Measurements from ENCODE around the gene METTL6. TPM values are rescaled to one million over a fixed set of nuclear protein-coding genes. Genes with fewer than 3 reads are reported as not detected.

METTL6 gene
- total RNA-seq, 1 donor from 2014 or later, result 13.0 TPM

DNA sequence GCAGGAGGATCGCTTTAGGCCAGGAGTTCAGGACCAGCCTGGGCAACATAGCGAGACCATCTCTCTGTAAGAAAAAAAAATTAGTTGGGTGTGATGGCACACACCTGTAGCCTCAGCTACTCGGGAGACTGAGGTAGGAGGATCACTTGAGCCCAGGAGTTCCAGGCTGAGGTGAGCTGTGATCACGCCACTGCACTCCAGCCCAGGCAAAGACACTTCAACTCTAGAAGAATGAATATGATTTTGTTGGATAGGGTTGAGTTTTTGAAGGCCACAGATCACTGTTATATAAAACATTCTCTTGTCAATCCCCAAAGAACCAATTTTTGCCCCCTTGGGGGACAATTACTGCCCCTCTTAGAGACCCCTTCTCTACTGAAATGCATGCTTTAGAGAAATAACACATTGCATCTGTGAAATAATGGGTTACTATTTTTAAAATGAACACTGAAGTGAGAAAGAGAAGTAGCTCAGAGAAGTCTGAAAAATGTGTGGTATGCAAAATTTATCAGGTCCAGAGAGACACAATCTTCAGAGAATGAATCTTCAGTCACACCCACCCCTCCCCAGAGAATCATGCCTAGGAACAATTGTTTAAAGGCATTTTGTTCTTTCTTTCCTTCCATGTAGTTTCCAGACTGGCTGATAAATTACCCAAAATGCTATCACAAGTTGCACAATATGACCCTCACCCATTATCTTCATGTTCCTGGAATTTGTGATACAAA lies 42.7 kb downstream of the METTL6 start:
- H3K4me3 ChIP-seq (ENCODE audit: low read depth, low read length), result no peak overlapping the region
- DNase-seq (ENCODE audit: low read depth), result no peak
- TF ChIP-seq, protein P1, sequence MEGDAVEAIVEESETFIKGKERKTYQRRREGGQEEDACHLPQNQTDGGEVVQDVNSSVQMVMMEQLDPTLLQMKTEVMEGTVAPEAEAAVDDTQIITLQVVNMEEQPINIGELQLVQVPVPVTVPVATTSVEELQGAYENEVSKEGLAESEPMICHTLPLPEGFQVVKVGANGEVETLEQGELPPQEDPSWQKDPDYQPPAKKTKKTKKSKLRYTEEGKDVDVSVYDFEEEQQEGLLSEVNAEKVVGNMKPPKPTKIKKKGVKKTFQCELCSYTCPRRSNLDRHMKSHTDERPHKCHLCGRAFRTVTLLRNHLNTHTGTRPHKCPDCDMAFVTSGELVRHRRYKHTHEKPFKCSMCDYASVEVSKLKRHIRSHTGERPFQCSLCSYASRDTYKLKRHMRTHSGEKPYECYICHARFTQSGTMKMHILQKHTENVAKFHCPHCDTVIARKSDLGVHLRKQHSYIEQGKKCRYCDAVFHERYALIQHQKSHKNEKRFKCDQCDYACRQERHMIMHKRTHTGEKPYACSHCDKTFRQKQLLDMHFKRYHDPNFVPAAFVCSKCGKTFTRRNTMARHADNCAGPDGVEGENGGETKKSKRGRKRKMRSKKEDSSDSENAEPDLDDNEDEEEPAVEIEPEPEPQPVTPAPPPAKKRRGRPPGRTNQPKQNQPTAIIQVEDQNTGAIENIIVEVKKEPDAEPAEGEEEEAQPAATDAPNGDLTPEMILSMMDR (conservative IDR thresholded peaks at IDR 0.05; ENCODE audit: low read depth, low read length), result no peak

- DNase-seq (ENCODE audit: low read depth), result no peak
- TF ChIP-seq, protein P1 (conservative IDR thresholded peaks at IDR 0.05; ENCODE audit: low read depth, low read length), result no peak
- no peak overlapping the region for H3K4me3 ChIP-seq (ENCODE audit: low read depth, low read length)
Observed at GRCh38 chr3:15382405-15382923, 44.9 kb downstream of the METTL6 start.

- H3K4me3 ChIP-seq (ENCODE audit: low read depth, low read length), result no peak overlapping the region
- DNase-seq (ENCODE audit: low read depth), result no peak
- TF ChIP-seq, protein P1 (conservative IDR thresholded peaks at IDR 0.05; ENCODE audit: low read depth, low read length), result no peak
Observed at GRCh38 chr3:15380980-15381890, 46.1 kb downstream of the METTL6 start.

GRCh38 chr3:15377961-15378791 lies 49.2 kb downstream of the METTL6 start:
- TF ChIP-seq, protein P1 (conservative IDR thresholded peaks at IDR 0.05; ENCODE audit: low read depth, low read length), result peak; percentile 92

GRCh38 chr3:15375461-15376000 lies 51.8 kb downstream of the METTL6 start:
- DNase-seq (ENCODE audit: low read depth), result no peak
- no peak overlapping the region for H3K4me3 ChIP-seq (ENCODE audit: low read depth, low read length)
- TF ChIP-seq, protein P1 (conservative IDR thresholded peaks at IDR 0.05; ENCODE audit: low read depth, low read length), result no peak

More at GRCh38 chr3:15377961-15378791, 49.2 kb downstream of the METTL6 start:
- peak; percentile 56 for DNase-seq (ENCODE audit: low read depth)
- H3K4me3 ChIP-seq (ENCODE audit: low read depth, low read length), result no peak overlapping the region

- H3K4me3 ChIP-seq (ENCODE audit: low read depth, low read length), result no peak overlapping the region
- DNase-seq (ENCODE audit: low read depth), result no peak
- TF ChIP-seq, protein P1 (conservative IDR thresholded peaks at IDR 0.05; ENCODE audit: low read depth, low read length), result no peak
Observed at GRCh38 chr3:15372918-15373317, 54.4 kb downstream of the METTL6 start.

Measured in epithelial cell of proximal tubule (primary cell).